ENCODE results near the gene ZDHHC12.

DNA sequence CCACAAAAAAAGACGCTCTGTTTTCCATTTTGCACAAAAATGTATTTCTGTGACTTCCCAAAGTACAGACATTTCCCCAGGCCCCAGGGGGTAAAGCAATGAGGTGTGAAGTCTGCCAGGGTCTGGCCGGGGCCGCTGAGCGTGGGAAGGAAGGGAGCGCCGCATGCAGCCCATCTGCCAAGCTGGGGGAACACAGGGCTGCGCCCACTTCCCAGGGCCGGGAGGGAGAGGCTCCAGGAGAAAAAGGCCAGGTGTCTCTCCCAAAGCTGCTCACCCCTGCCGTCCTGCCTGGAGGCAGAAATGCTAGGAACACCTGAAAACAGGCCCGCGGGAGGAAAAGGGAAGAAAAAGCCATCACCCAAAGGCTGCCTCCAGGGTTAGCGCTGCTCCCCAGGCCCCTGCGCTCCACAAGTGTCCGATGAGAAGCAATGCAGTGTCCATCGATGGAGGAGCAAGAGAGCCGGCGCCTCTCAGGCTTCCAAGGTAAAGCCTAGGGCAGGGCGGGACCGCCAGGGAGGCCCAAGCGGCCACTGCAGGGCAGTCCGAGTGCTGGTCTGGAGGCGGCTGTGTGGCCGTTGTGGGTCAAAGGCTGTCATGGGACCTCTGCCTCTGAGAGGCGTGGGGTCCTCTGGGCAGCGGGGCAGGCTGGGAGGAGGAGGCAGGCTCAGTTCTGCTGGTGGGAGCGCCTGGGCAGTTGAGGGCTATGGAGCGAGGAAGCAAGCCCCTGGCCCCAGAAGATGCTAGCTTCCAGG is 6.0 kb upstream of the ZDHHC12 start:
- TF ChIP-seq CTCF (IDR thresholded peaks at IDR 0.05; ENCODE audit: insufficient read depth, low read length, poor library complexity, severe bottlenecking) (no peak), EZH2phosphoT487 (conservative IDR thresholded peaks at IDR 0.05; ENCODE audit: low read length) (no peak)

Measured in SU-DHL-6 (cell line).